H1 (cell line): ENCODE measurements around the gene GSTO1.
"Not testable (repeated sequence)": the region's sequence is repeated elsewhere in the genome, so short reads cannot be mapped to it uniquely, and the experiment has no call there.

Experiments used
- ATF3 ChIP-seq: IDR thresholded peaks from 2 replicates; pipeline ENCODE4 v1.6.1; 2011; ENCODE audit warnings: low read depth, mild to moderate bottlenecking, low read length; ENCODE audit not compliant: insufficient read depth
- BACH1 ChIP-seq: IDR thresholded peaks from 2 replicates; pipeline ENCODE4 v1.6.1; 2012; ENCODE audit warnings: low read length, improper control_type of control experiment
- CHD7 ChIP-seq: fragments of 300-600 bp; sonication (generic); IDR thresholded peaks from 2 replicates; pipeline ENCODE4 v1.7.1; 2012; ENCODE audit warnings: low read length, moderate library complexity, mild to moderate bottlenecking, inconsistent platforms; ENCODE audit not compliant: insufficient replicate concordance
- CTCF ChIP-seq, 3 experiments: IDR thresholded peaks; 1 replicate in 2 of 3; 2 replicates in 1 of 3; pipeline versions ENCODE4 v1.5.1 to v1.6.1; 2011; ENCODE audit warnings: low read length in 3 of 3, mild to moderate bottlenecking in 3 of 3, inconsistent platforms in 2 of 3, low read depth in 1 of 3, moderate library complexity in 1 of 3; ENCODE audit not compliant: insufficient read depth in 1 of 3; ENCODE audit errors: control extremely low read depth in 1 of 3
- EZH2 ChIP-seq: fragments of 200-600 bp; sonication (generic); IDR thresholded peaks from 2 replicates; pipeline ENCODE4 v1.7.1; 2012; ENCODE audit warnings: low read depth, mild to moderate bottlenecking, moderate library complexity, low read length, inconsistent platforms; ENCODE audit not compliant: severe bottlenecking
- POLR2AphosphoS5 ChIP-seq: IDR thresholded peaks from 2 replicates; pipeline ENCODE4 v1.6.1; 2011; ENCODE audit warnings: low read depth, low read length
- RAD21 ChIP-seq, 2 experiments: IDR thresholded peaks in 1 of 2; conservative IDR thresholded peaks in 1 of 2; 2 replicates each; pipeline ENCODE4 v1.6.1; 2011; ENCODE audit warnings: low read depth in 2 of 2, low read length in 2 of 2, improper control_type of control experiment in 1 of 2, inconsistent platforms in 1 of 2, mild to moderate bottlenecking in 1 of 2, moderate library complexity in 1 of 2
- RBBP5 ChIP-seq: IDR thresholded peaks from 2 replicates; pipeline ENCODE4 v1.7.1; 2012; ENCODE audit warnings: low read depth, mild to moderate bottlenecking, inconsistent platforms, low read length, moderate library complexity, borderline replicate concordance
- SP1 ChIP-seq: IDR thresholded peaks from 2 replicates; pipeline ENCODE4 v1.6.1; 2011; ENCODE audit warnings: low read depth, low read length

GRCh38 chr10:104243009-104243408 is 11.7 kb upstream of the GSTO1 start:
- not testable (repeated sequence) for TF ChIP-seq CTCF (IDR thresholded peaks at IDR 0.05; ENCODE audit: control extremely low read depth in 1 of 3, insufficient read depth in 1 of 3, low read depth in 1 of 3, low read length in 3 of 3); ATF3; SP1; RBBP5; CHD7; BACH1; RAD21 (IDR thresholded peaks at IDR 0.05 in 1 of 2, conservative IDR thresholded peaks at IDR 0.05 in 1 of 2; ENCODE audit: low read depth in 2 of 2, low read length in 2 of 2); POLR2AphosphoS5; EZH2
